NCI-H446 treated with DMSO at 0.1 percent for 48 hours (cell line): ENCODE results near the gene SMCO4.

Experiments used
- DNase-seq: peaks from one replicate; lab custom pipeline; 2025; lab: John Stamatoyannopoulos, UW

Gene SMCO4

DNA sequence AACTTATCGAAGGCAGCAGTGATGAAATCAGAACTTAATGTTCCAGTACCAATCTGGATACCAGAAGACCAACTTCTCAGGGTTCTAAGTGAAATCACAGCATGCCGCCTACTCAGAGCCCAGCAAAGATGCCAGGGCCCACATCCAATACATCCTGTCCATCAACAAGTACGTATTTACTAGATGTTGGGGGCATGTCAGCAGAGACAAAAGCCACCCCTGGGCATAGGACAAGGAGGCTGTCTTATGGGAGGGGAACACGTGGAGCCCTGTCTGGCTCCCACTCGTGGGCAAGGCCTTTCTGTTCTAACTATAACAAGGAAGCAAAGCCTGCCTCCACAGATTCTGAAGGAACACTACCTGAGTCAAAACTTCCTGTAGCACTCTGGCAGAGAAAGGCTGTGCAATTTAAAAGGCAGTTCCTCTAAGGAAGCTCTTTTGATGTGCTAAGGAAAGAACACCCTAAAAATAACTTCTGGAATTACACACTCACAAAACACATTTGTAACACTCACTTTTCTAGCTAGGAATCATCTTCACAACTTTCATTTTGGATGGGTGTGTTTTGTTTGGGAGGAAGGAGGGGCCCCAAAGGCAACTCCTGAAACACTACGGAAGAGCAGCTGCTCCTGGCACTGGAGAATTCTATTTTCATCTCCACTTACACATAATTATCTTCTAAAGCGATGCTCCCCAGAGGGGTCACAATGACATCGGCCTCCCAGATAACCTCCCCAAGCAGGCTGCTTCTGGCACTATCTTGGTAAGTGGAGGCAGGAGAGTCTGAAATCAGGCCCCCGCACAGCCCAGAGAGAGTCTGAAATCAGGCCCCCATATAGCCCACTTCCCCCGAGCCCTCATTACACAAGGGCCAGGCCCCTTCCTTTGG lies 14.2 kb downstream of the SMCO4 start:
- DNase-seq: no peak

GRCh38 chr11:93528252-93528651 lies 14.9 kb downstream of the SMCO4 start:
- DNase-seq: no peak

DNA sequence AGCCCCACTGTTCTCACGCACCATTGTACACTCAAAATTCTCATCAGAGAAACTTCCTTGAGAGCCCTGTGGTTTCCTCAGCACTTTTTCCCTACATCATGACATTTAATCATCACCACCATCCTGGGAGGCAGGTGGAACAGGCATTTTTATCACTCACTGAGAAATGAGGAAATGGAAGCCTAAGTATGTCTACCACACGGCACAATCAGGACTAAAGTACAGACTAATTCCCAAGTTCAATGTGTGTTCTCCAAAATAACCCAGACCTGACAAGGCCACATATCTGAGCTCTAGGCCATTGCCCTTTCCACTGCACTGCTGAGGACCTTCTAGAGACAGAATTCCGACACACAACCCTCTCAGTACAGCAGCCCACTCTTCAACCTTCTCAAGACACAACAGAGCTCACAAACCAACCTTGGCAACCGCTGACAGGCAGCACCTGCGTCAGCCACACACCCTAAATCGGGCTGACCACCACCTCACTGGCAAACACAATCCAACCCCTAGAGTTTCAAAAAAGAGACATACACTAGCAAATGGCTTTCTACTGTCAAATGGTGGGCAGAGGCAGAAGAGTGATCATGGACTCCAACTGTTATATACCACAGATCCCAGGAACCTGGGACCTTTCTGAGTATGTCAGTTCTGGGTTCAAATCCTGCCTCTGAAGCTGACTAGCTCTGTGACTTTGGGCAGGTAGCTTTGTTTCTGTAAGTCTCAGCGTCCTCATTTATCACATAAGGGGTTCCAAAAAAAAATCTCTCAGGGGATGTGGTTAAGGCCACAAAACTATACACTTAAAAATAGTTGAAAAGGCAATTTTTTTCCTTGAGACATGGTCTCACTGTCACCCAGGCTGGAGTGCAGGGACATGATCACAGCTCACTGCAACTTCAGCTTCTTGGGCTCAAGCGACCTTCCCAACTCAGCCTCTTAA lies 16.3 kb downstream of the SMCO4 start:
- DNase-seq: no peak

- no peak for DNase-seq
These were observed 16.9 kb downstream of the SMCO4 start for GRCh38 chr11:93526346-93526633.

DNA sequence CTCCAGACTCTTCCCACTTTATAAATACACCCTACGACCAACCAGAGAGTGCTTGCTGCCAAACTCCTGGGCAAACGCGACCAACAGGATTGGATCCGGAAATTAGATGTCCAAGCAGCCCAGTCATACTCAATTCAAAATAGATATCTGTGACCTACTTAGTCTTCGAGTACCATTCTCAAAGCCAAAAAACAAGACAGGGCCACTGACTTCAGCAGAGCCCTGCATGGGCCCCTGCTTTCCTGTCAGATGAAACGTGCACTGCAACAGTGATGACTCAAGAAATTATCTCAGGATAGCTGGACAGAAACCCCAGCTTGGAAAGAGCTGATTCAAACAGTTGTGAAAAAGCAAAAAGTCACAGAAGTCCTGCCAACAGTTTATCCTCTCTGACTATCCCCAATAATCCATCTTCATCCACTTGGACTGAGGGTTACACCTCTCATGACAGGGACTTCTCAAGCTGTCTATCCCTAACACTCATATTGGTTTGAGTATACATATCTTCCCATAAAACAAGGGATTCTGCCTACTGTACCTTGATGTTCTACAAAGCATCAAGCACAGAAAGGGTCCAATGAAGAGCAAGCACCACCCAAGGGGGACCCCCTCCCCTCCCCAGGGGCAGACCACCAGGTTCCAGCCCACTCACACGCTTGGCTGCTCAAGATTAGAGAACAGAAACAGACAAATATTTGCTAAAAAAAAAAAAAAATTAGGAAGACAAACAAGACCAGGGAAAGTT lies 17.4 kb downstream of the SMCO4 start:
- DNase-seq: no peak

DNA sequence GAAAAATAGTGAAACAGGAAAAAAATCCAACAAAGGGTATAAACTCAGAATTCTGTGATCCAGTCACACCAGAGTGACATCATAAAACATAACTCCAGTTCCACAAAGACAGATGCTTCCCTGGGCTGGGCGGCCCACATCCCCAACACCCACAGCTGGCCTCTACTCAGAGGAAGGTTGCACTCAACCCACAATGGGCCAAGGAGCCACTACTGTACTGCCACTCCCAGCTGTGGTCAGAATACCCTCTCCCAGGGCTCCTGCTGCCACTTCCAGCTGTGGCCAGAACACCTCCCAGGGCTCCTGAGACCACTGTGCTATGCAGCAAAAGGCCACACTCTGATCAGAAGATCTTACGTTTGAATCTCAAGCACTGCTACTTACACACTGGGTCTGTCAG lies 18.3 kb downstream of the SMCO4 start:
- DNase-seq: no peak

DNA sequence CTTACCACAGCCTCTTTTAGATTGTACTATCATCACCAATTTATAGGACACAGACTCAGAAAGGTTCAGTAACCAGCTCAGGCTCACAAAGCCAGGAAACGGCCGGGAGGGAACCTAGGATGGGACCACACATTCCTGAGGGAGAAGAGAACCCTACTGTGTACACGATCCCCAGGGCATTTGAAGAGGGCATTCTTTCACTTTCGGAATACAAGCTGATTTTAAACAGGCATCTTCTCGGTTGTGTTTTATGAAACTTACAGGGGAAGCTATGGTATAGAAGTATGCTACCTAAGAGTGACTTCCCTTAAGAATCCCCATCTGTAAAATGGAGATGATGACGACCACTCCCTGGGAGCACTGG lies 19.0 kb downstream of the SMCO4 start:
- DNase-seq: no peak

- no peak for DNase-seq
These were observed 22.3 kb downstream of the SMCO4 start for GRCh38 chr11:93520726-93521509.

DNA sequence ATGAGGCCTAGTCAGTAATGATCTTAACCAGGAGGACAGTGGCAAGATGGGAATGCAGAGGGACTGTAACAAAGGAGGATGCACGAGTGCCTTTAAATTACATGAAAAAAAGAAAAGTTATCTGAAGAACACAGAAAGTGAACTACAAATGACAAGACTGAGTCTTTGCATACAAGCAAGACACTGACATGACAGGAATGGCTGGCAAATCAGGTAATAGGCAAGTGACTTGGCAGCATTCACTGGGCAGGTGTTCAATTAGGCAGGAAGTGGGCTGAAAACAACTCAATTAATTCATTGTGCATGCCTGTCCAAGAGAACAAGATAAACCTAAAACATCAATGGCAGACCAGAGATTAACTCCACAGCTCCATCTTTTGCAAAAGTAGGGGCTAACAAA lies 24.0 kb downstream of the SMCO4 start:
- peak; percentile 3 for DNase-seq

DNA sequence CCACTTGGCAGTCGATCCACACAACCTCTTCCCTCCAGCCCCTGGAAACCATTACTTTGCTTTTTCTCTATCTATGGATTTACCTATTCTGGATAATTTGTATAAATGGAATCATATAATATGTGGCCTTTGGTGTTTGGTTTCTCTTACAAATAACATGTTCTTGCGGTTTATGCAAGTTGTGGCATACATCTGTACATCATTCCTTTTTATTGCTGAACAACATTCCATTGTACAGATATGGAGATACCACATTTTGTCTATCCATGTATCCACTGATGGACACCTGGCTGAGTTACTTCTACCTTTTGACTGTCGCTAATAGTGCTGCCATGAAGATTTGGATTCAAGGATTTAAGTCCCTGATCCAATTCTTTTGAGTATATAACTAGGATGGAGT lies 25.1 kb downstream of the SMCO4 start:
- no peak for DNase-seq

DNA sequence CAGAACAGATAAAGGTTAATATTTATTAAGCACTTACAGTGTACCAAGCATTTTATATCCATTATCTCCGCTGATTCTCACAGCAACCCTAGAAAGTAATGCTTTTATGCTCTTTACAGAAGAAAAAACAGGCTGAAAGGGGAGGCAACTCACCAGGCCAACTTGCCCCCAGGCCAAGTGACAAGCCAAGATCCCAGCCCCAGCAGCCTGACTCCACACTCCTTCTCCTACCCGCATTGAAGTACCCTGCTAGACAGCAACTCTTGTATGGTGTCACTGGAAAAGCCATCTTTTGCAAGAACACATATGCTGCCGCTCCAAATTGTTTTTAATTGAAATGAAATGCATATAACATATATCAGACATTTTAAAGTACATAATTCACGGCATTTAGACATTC lies 25.6 kb downstream of the SMCO4 start:
- no peak for DNase-seq

DNA sequence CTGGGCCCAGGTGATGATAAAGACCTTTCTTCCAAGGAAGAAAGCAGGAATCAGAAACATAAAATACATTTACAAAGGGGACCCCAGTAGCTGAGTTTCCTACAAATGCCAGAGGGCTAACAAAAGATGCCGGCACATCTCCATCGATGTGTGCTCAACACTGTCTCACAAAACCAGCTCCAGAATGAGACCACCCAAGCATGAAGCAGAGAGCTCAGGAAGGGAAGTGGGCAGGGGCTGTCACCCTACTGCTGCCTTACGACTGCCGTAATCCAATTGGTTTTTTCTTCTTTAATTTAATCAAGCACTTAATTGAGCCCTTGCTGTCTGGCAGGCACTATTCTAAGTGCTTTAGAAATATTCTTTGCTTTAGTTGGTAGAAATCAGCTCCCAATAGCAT lies 26.1 kb downstream of the SMCO4 start:
- no peak for DNase-seq

DNA sequence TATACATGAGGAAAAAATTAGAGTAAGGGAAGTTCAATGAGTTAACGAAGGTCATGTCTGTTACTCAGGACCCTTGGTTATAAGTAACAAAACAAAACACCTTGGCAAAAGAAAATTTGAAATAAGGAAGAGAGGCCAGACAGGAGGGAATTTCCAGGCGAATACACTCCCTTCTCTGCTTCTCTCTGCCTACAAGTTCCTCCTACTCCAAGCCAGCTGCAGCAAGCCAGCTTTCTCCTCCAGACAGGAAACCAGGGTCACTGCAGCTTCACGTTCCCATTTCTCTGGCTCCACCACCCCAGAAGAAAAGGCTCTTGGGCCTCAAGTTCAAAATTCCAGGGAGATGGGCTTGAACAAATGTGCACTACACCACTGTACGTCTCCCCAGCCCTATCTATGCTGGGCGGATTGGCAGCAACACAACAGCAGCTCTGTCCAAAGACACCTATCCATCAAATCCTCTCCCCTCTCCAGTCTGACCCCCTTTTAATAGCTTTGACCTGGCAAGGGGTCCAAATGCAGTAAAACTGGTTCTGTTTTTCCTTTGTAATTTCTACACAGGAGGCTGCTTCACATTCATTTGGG lies 27.7 kb downstream of the SMCO4 start:
- no peak for DNase-seq

DNA sequence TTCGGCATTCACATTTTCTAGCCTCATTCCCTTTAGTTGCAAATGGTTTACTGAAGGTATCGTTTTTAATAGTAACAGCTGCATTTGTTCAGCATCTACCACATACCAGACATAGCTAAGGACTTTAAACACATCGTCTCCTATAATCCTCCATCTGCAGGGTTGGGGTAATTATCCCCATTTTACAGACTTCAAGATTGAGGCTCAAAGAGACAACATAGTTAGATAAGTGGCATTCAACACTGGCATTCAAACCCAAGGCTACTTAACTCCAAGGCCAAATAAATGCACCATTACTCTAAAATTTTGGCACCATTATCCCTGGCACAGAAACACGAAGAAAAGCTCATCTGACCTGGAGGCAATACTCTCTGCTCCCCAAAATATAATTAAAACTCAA lies 28.5 kb downstream of the SMCO4 start:
- DNase-seq: no peak

DNA sequence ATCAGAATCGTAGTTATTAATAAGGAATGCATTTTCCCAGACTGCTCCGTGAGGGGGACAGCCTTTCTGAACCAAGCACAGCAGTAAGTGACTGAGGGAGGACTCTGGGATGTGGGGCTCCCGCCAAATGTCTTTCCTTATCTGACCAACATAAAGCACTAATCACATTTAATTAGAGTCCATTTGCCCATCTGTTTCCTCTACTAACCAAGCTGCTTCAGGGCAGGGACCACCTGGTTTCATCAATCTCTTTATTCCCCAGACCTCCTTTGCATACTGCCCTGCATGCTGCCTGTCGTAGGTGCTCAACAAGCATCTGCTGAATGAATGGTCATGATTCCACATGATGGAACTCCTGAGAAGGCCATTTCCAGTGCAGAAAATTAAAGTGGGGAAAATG lies 29.4 kb downstream of the SMCO4 start:
- DNase-seq: no peak

GRCh38 chr11:93512949-93513667 lies 30.1 kb downstream of the SMCO4 start:
- DNase-seq: no peak

GRCh38 chr11:93512073-93512475 lies 31.1 kb downstream of the SMCO4 start:
- DNase-seq: no peak

- no peak for DNase-seq
These were observed 32.9 kb downstream of the SMCO4 start for GRCh38 chr11:93510196-93510873.

DNA sequence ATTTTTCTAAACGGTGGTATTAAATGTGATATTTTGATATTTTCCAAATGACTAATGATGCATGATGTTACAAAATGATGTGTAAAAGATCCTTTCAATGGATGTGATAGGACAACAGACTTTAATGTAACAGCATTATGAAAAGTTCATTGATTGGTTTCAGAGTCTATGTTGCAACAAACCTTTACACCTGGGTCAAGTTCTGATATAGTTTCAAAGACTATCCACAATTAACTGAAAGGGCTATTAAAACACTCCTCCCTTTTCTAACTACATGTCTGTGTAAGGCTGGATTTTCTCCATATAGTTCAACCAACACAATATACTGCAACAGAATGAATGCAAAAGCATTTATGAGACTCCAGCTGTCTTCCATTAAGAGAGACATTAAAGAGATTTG lies 35.7 kb downstream of the SMCO4 start:
- no peak for DNase-seq

GRCh38 chr11:93505703-93506102 lies 37.5 kb downstream of the SMCO4 start:
- no peak for DNase-seq
